ENCODE results near the gene NFYA. TPM values are rescaled to one million over a fixed set of nuclear protein-coding genes. Genes with fewer than 3 reads are reported as not detected.

Gene NFYA
- total RNA-seq, 1 experiment from 2014 or later, result 10.6 TPM

DNA sequence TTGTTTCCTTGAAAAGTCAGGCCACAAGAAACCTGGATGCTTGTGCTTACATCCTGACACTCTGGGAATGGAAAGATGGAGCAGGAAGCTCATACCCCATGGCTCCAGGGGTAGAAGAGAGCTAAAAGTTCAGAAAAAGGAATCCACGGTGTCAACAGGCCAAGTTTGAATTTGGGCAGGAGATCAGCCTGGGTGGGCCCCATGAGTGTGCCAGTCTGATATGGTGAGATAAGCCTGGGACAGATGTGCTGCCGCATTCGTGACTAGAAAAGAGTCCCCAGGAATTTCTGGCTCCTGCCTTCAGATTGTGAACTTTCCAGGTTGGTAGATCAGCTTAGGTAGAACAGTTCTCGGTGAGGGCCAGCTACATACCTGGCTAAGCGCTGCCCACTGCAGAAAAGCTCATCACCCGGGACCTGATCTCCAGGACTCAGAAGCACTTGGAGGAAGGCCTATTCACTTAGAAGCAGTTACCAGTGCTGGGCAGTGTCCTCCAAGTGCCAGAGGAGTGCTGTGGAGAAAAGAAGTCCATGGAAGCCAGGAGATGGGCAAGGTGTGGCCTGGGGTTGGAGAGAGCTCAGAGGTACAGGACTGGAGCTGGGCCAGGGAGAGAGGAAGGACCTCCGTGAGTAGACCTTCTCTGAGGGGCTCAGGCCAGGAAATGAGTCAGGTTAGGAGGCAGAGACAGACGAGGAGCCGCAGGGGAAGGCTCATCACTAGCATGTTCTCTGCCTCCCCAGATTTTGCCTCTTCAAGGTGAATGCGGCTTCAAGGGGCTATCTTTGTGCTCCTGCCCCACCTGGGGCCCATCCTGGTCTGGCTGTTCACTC is 30.3 kb upstream of the NFYA start, which contains the start of gene TSPO2:
Gene TSPO2 (plus strand): TSS at position 242 of the 830 bp plus-strand sequence. CDS start 519 bp downstream, at position 761.
- no peak for DNase-seq (ENCODE audit: low read depth, low spot score)
- in situ Hi-C loops (cut with HindIII; ENCODE audit: low pct_unique_long_range_greater_than_20kb, low sequenced_read_pairs), result no loop called here

GRCh38 chr6:41043151-41043550 is 29.6 kb upstream of the NFYA start:
- in situ Hi-C loops (cut with HindIII; ENCODE audit: low pct_unique_long_range_greater_than_20kb, low sequenced_read_pairs), result no loop called here

DNA sequence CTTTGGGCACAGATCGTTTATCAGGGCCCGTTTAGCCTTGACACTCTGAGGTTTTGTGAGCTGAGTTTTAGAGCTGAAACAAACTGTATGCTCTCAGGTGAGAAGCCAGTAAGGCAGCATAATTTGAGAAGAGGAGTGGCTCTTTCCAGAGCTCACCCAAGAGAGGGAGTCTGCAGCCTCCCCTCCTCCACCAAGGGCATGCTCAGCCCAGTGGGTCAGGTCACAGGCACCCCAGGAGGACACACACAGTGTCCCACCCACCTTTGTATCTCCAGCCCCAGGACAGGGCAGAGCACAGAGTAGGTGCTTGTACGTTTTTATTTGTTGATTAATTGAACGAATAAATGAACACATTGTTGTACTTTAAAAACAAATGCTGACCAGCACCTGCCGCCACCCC is 27.1 kb upstream of the NFYA start:
- in situ Hi-C loops (cut with HindIII; ENCODE audit: low pct_unique_long_range_greater_than_20kb, low sequenced_read_pairs), result no loop called here
- no peak for DNase-seq (ENCODE audit: low read depth, low spot score)

More at GRCh38 chr6:41043151-41043550, 29.6 kb upstream of the NFYA start:
- DNase-seq (ENCODE audit: low read depth, low spot score), result no peak

DNA sequence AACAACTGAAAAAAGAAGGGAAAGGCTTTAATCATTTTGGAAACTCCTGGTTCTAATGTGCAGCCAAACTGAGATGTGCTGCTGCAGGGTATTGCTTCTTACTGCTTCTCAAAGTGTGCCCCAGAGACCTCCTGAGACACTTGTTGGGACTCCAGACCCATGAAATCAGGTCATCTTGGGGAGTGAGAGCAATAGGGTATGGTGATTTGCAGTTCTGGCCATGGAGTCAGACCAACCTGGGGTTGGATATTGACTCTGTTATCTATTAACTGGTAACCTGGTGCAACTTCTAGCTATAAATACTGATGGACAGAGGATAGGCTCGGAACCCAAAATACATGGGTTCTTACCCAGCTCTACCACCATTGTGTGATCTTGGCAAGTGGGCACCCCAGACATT is 26.7 kb upstream of the NFYA start:
- in situ Hi-C loops (cut with HindIII; ENCODE audit: low pct_unique_long_range_greater_than_20kb, low sequenced_read_pairs), result no loop called here
- no peak for DNase-seq (ENCODE audit: low read depth, low spot score)

- in situ Hi-C loops (cut with HindIII; ENCODE audit: low pct_unique_long_range_greater_than_20kb, low sequenced_read_pairs), result no loop called here
- no peak for DNase-seq (ENCODE audit: low read depth, low spot score)
Observed at GRCh38 chr6:41047306-41047705, 25.5 kb upstream of the NFYA start.

DNA sequence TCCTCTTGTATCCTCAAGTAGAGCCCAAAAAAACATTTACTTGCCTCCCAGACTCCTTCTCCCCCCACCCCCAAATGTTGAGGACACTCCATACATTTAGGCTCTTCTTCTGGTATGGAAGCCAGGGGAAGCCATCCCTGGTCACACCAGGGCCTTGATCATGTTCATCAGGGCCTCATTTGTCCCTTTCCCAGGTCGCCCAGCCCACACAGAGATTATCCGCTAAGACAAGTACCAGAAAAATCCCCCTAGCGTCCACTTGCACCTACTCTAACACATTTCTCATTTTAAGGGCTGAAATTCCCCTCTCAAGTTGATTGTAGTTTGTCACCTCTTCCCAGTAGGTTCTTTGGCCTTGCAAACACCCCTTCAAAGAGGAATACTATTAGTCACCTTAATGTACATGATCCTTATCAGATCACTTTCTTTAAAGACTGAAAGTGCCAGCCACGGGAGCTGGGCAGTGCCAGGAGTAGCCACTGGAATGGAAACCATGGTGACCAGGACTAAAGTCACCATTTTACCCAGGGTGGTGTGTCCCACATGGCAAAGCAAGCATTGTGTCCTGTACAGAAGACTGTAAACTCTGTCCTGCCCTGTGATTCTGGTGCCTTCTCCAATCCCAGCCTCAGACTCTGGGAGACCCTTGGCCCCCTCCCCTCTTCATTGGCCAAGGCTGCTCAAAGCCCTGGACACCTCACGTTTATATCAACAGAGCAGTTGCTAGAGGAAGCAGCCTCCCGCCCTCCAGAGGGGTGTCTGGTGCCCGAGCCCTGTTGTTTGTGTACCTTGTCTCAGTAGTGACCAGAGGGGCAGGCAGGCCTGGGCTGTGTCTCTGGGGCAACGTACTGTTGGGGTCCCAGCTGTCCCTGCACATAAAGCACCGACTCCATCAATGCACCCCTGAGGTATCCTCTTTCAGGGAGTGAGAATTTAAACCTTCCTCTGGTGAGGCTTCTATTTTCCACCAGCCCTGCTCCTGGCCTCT is 24.7 kb upstream of the NFYA start:
- no peak for DNase-seq (ENCODE audit: low read depth, low spot score)
- in situ Hi-C loops (cut with HindIII; ENCODE audit: low pct_unique_long_range_greater_than_20kb, low sequenced_read_pairs), result no loop called here

GRCh38 chr6:41049521-41049920 is 23.3 kb upstream of the NFYA start:
- in situ Hi-C loops (cut with HindIII; ENCODE audit: low pct_unique_long_range_greater_than_20kb, low sequenced_read_pairs), result no loop called here
- DNase-seq (ENCODE audit: low read depth, low spot score), result no peak

GRCh38 chr6:41049955-41050354 is 22.8 kb upstream of the NFYA start:
- in situ Hi-C loops (cut with HindIII; ENCODE audit: low pct_unique_long_range_greater_than_20kb, low sequenced_read_pairs), result no loop called here
- no peak for DNase-seq (ENCODE audit: low read depth, low spot score)

GRCh38 chr6:41050536-41050935 is 22.2 kb upstream of the NFYA start:
- in situ Hi-C loops (cut with HindIII; ENCODE audit: low pct_unique_long_range_greater_than_20kb, low sequenced_read_pairs), result no loop called here
- DNase-seq (ENCODE audit: low read depth, low spot score), result no peak

- in situ Hi-C loops (cut with HindIII; ENCODE audit: low pct_unique_long_range_greater_than_20kb, low sequenced_read_pairs), result no loop called here
- DNase-seq (ENCODE audit: low read depth, low spot score), result no peak
Observed at GRCh38 chr6:41051873-41052272, 20.9 kb upstream of the NFYA start.

GRCh38 chr6:41053041-41053440 is 19.7 kb upstream of the NFYA start, which contains the start of gene APOBEC2:
APOBEC2 (plus strand) TSS chr6:41053202; CDS start chr6:41053348, 146 bp downstream.
- in situ Hi-C loops (cut with HindIII; ENCODE audit: low pct_unique_long_range_greater_than_20kb, low sequenced_read_pairs), result no loop called here

GRCh38 chr6:41054511-41054910 is 18.3 kb upstream of the NFYA start:
- DNase-seq (ENCODE audit: low read depth, low spot score), result no peak
- in situ Hi-C loops (cut with HindIII; ENCODE audit: low pct_unique_long_range_greater_than_20kb, low sequenced_read_pairs), result no loop called here

More at GRCh38 chr6:41053041-41053440, 19.7 kb upstream of the NFYA start, which contains the start of gene APOBEC2:
- DNase-seq (ENCODE audit: low read depth, low spot score), result no peak

GRCh38 chr6:41055149-41055548 is 17.6 kb upstream of the NFYA start:
- in situ Hi-C loops (cut with HindIII; ENCODE audit: low pct_unique_long_range_greater_than_20kb, low sequenced_read_pairs), result no loop called here
- no peak for DNase-seq (ENCODE audit: low read depth, low spot score)

DNA sequence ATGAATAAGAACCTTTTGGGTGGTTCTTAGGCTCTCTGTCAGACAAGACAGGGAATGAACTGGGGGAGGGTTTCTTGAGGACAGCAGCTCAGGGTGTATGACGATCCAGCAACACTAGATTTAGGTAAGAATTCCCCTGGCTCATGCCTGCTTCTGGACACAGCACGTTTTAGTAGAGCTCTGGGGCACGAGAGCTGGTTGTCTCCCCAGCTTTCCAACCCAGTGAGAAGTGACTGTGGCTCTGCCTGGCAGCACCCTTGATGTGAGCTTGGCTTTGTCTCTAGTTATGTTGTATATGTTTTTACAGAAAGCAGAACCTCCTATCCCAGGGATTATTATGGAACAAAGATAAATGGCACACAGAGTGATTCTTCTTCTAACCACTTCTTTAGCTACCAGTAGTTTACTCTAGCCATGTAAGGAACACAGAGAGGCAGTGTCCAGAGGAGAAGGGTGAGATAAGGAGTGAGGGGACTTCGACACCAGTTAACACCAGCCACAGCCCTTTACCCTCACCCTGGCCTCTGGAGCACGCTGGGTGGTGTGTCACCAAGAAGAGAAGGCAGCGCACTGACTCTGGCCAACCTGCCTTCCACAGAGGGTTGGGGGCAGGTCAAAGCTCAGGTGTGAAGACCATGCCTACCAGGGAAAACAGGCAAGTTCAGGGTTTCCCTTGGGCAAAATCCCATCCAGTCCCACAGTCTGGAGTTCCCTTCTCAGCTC is 15.8 kb upstream of the NFYA start:
- DNase-seq (ENCODE audit: low read depth, low spot score), result no peak
- in situ Hi-C loops (cut with HindIII; ENCODE audit: low pct_unique_long_range_greater_than_20kb, low sequenced_read_pairs), result no loop called here

- in situ Hi-C loops (cut with HindIII; ENCODE audit: low pct_unique_long_range_greater_than_20kb, low sequenced_read_pairs), result no loop called here
- DNase-seq (ENCODE audit: low read depth, low spot score), result no peak
Observed at GRCh38 chr6:41058783-41059181, 14.0 kb upstream of the NFYA start.

DNA sequence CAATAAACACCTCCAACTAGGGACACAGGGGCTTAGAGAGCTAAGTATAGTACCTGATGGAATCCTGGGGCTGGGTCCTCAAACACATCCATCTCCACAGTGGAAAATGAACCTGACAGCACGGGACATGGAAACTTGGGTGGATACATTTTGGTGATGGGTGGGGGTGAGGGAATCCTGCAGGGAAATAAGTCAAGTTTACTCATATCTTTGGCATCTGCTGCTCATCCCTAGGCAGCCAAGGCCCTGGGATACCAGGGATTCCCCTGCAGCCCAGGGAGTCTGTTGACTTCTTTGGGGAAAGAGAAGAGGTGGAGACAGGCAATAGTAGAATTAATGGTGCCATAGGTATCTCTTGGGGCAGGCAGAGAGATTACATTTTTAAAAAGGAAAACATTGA is 13.2 kb upstream of the NFYA start:
- in situ Hi-C loops (cut with HindIII; ENCODE audit: low pct_unique_long_range_greater_than_20kb, low sequenced_read_pairs), result no loop called here
- DNase-seq (ENCODE audit: low read depth, low spot score), result no peak

DNA sequence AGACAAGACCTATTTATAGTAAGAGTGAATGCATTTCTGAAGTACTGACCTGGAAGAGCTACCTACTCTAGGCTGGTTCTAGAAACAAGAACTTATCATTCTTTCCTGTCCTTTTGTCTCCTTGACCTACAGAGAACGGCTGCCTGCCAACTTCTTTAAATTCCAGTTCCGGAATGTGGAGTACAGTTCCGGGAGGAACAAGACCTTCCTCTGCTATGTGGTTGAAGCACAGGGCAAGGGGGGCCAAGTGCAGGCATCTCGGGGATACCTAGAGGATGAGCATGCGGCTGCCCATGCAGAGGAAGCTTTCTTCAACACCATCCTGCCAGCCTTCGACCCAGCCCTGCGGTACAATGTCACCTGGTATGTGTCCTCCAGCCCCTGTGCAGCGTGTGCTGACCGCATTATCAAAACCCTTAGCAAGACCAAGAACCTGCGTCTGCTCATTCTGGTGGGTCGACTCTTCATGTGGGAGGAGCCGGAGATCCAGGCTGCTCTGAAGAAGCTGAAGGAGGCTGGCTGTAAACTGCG is 11.5 kb upstream of the NFYA start:
- DNase-seq (ENCODE audit: low read depth, low spot score), result no peak

More for the DNA sequence above, 11.5 kb upstream of the NFYA start:
- in situ Hi-C loops (cut with HindIII; ENCODE audit: low pct_unique_long_range_greater_than_20kb, low sequenced_read_pairs), result no loop called here
